WTC11 (cell line): Measurements from ENCODE around the gene PHKG2. TPM values are rescaled to one million over a fixed set of nuclear protein-coding genes. Genes with fewer than 3 reads are reported as not detected.

Source experiments
- ATAC-seq: fragments of 200-7000 bp; cut with Tn5 transposase; 2 replicates; pipeline ENCODE4 v1.10.0; 2021; ENCODE audit warnings: mild to moderate bottlenecking, moderate library complexity
- CTCF ChIA-PET: fragments of 300-600 bp; sonication (Branson Sonifier 250); formaldehyde crosslinking; loops from one replicate; lab custom pipeline; 2021; ENCODE audit warnings: antibody characterized with exemption; lab: Charles Lee
- POLR2A ChIA-PET: fragments of 350-600 bp; sonication (Branson Sonifier 250); formaldehyde crosslinking; loops from one replicate; lab custom pipeline; 2021; ENCODE audit warnings: antibody characterized with exemption; lab: Charles Lee
- DNase-seq: peaks from one replicate; pipeline ENCODE4 v3.0.0; 2021; ENCODE audit warnings: low spot score
- H3K27ac Mint-ChIP-seq: 2 replicates; pipeline ENCODE4 v1.8.0; 2021; ENCODE audit warnings: mixed read lengths
- H3K27me3 Mint-ChIP-seq: 2 replicates; pipeline ENCODE4 v1.8.0; 2021; ENCODE audit warnings: low read depth, mild to moderate bottlenecking, moderate library complexity, mixed read lengths
- H3K36me3 Mint-ChIP-seq: 2 replicates; pipeline ENCODE4 v1.8.0; 2021; ENCODE audit warnings: mixed read lengths
- H3K4me1 Mint-ChIP-seq: 2 replicates; pipeline ENCODE4 v1.8.0; 2022; ENCODE audit warnings: mixed read lengths
- H3K4me3 Mint-ChIP-seq: 2 replicates; pipeline ENCODE4 v1.8.0; 2021; ENCODE audit warnings: mild to moderate bottlenecking, moderate library complexity, mixed read lengths
- H3K9me3 Mint-ChIP-seq: 2 replicates; pipeline ENCODE4 v1.8.0; 2021; ENCODE audit warnings: mixed read lengths
- ATF2 ChIP-seq: sonication (generic); formaldehyde crosslinking; IDR thresholded peaks from 2 replicates; pipeline ENCODE4 v1.8.1; 2022; ENCODE audit warnings: low read depth, missing genetic modification reagents, borderline replicate concordance
- CREB1 ChIP-seq: sonication (generic); formaldehyde crosslinking; IDR thresholded peaks from 2 replicates; pipeline ENCODE4 v1.8.0; 2023; ENCODE audit warnings: mild to moderate bottlenecking, missing genetic modification reagents
- CREM ChIP-seq: sonication (generic); formaldehyde crosslinking; IDR thresholded peaks from 2 replicates; pipeline ENCODE4 v1.8.1; 2022; ENCODE audit warnings: mild to moderate bottlenecking, missing genetic modification reagents, moderate library complexity
- FOXJ3 ChIP-seq: sonication (generic); formaldehyde crosslinking; IDR thresholded peaks from 2 replicates; pipeline ENCODE4 v1.9.0; 2021; ENCODE audit warnings: missing genetic modification reagents, mild to moderate bottlenecking, borderline replicate concordance
- FOXP1 ChIP-seq: sonication (generic); formaldehyde crosslinking; IDR thresholded peaks from 2 replicates; pipeline ENCODE4 v1.8.0; 2022; ENCODE audit warnings: missing genetic modification reagents, mild to moderate bottlenecking, moderate library complexity, borderline replicate concordance
- IRF1 ChIP-seq: sonication (generic); formaldehyde crosslinking; IDR thresholded peaks from 2 replicates; pipeline ENCODE4 v1.8.0; 2023; ENCODE audit warnings: missing genetic modification reagents
- MAX ChIP-seq: sonication (generic); formaldehyde crosslinking; IDR thresholded peaks from 2 replicates; pipeline ENCODE4 v1.8.0; 2022; ENCODE audit warnings: mild to moderate bottlenecking, missing genetic modification reagents
- MXD4 ChIP-seq: fragments of 250-450 bp; sonication (Bioruptor Pico); IDR thresholded peaks from 2 replicates; pipeline ENCODE4 v1.8.0; 2021; ENCODE audit warnings: mild to moderate bottlenecking, moderate library complexity, borderline replicate concordance
- NFATC4 ChIP-seq: fragments of 250-450 bp; sonication (Bioruptor Pico); IDR thresholded peaks from 2 replicates; pipeline ENCODE4 v1.9.0; 2021; ENCODE audit warnings: mild to moderate bottlenecking
- NR1H2 ChIP-seq: sonication (generic); formaldehyde crosslinking; IDR thresholded peaks from 2 replicates; pipeline ENCODE4 v1.9.0; 2021; ENCODE audit warnings: mild to moderate bottlenecking, moderate library complexity, missing genetic modification reagents
- STAT6 ChIP-seq: sonication (generic); formaldehyde crosslinking; conservative IDR thresholded peaks from 2 replicates; pipeline ENCODE4 v1.8.1; 2023; ENCODE audit warnings: mild to moderate bottlenecking, low read depth, missing genetic modification reagents, moderate library complexity
- ZMAT4 ChIP-seq: fragments of 250-450 bp; sonication (Bioruptor Pico); IDR thresholded peaks from 2 replicates; pipeline ENCODE4 v1.9.0; 2021; ENCODE audit warnings: mild to moderate bottlenecking
- ZNF263 ChIP-seq: sonication (generic); formaldehyde crosslinking; IDR thresholded peaks from 2 replicates; pipeline ENCODE4 v1.8.1; 2022; ENCODE audit warnings: low read depth, mild to moderate bottlenecking, moderate library complexity, missing genetic modification reagents
- ZNF281 ChIP-seq: sonication (generic); formaldehyde crosslinking; IDR thresholded peaks from 2 replicates; pipeline ENCODE4 v1.8.0; 2023; ENCODE audit warnings: mild to moderate bottlenecking, missing genetic modification reagents
- ZNF317 ChIP-seq: sonication (generic); formaldehyde crosslinking; IDR thresholded peaks from 2 replicates; pipeline ENCODE4 v1.8.1; 2023; ENCODE audit warnings: low read depth, mild to moderate bottlenecking, moderate library complexity, missing genetic modification reagents, borderline replicate concordance
- total RNA-seq: library from RNA; stranded (reverse); gene quantifications from 3 replicates; pipeline ENCODE4 v1.2.3, GENCODE V29; 2021

Gene PHKG2
- total RNA-seq, 1 experiment from 2014 or later: 50.5 TPM

GRCh38 chr16:30757316-30757715 lies 9.1 kb downstream of the PHKG2 start:
- Mint-ChIP-seq H3K27ac (no peak overlapping the region), H3K4me3 (no peak overlapping the region), H3K4me1 (peaks cover 9% of the 10 kb centered on the region), H3K9me3 (no peaks in the 10 kb centered on the region), H3K36me3 (peaks cover 9% of the 10 kb centered on the region; the same call in 1 of the 2 replicates), H3K27me3 (no peaks in the 10 kb centered on the region)
- ChIA-PET POLR2A (no interaction called here), CTCF (interaction anchor here (1.2 kb wide), 1 partner anchor 87 kb away, joined by 3 read pairs; no protein-coding TSS in a partner anchor)
- no peak for TF ChIP-seq ZNF281 (CRISPR knock-in tag)
- no peak for DNase-seq
- no peak for ATAC-seq

GRCh38 chr16:30758988-30759491 lies 10.8 kb downstream of the PHKG2 start:
- no peak overlapping the region for H3K4me3 Mint-ChIP-seq
- H3K9me3 Mint-ChIP-seq: no peaks in the 10 kb centered on the region

More at GRCh38 chr16:30758988-30759491, 10.8 kb downstream of the PHKG2 start:
- peaks cover 21% of the 10 kb centered on the region for H3K36me3 Mint-ChIP-seq
- H3K27ac Mint-ChIP-seq: no peak overlapping the region
- ATAC-seq (no peak), DNase-seq (no peak)
- ChIA-PET CTCF (interaction anchor here (1.4 kb wide), 1 partner anchor 11 kb away, joined by 3 read pairs; the partner anchor contains the start of gene PHKG2), POLR2A (no interaction called here)
- peaks cover 21% of the 10 kb centered on the region for H3K4me1 Mint-ChIP-seq
- TF ChIP-seq NR1H2 (CRISPR knock-in tag): no peak
- TF ChIP-seq FOXJ3 (CRISPR knock-in tag): no peak
- TF ChIP-seq MAX: no peak
- TF ChIP-seq ATF2: no peak
- TF ChIP-seq CREM (CRISPR knock-in tag): no peak
- no peak for TF ChIP-seq CREB1 (CRISPR knock-in tag)
- TF ChIP-seq ZNF263: no peak
- no peak for TF ChIP-seq ZMAT4 (CRISPR knock-in tag)
- TF ChIP-seq STAT6 (CRISPR knock-in tag): no peak
- TF ChIP-seq FOXP1: no peak
- no peak for TF ChIP-seq MXD4 (CRISPR knock-in tag)
- TF ChIP-seq ZNF317: no peak
- no peak for TF ChIP-seq NFATC4 (CRISPR knock-in tag)
- TF ChIP-seq IRF1 (CRISPR knock-in tag): no peak
- H3K27me3 Mint-ChIP-seq: no peaks in the 10 kb centered on the region
